Hematopoietic multipotent progenitor cell treated with erythropoietin and hydrocortisone succinate and interleukin-3 and kit ligand, for 4 days (in vitro differentiated cells): ENCODE measurements around the gene LDLR.
"Not testable (repeated sequence)": the region's sequence is repeated elsewhere in the genome, so short reads cannot be mapped to it uniquely, and the experiment has no call there.

Source experiments
- DNase-seq: peaks from one replicate; pipeline ENCODE4 v3.0.0-alpha.2; 2015

Gene LDLR

GRCh38 chr19:11177592-11177991, 88.3 kb downstream of the LDLR start:
- no peak for DNase-seq

GRCh38 chr19:11179145-11179465, 89.8 kb downstream of the LDLR start:
- DNase-seq = not testable (repeated sequence)

- no peak for DNase-seq
Measured at GRCh38 chr19:11179716-11180297, 90.5 kb downstream of the LDLR start.

GRCh38 chr19:11180346-11180745, 91.1 kb downstream of the LDLR start:
- no peak for DNase-seq

GRCh38 chr19:11180975-11181374, 91.7 kb downstream of the LDLR start:
- not testable (repeated sequence) for DNase-seq

- DNase-seq = no peak
Measured at GRCh38 chr19:11181488-11181887, 92.2 kb downstream of the LDLR start.
